ENCODE measurements around the gene CYRIA.
A peak's percentile ranks its signal among the peaks of the same experiment; 100 is the strongest.

The CYRIA gene

DNA sequence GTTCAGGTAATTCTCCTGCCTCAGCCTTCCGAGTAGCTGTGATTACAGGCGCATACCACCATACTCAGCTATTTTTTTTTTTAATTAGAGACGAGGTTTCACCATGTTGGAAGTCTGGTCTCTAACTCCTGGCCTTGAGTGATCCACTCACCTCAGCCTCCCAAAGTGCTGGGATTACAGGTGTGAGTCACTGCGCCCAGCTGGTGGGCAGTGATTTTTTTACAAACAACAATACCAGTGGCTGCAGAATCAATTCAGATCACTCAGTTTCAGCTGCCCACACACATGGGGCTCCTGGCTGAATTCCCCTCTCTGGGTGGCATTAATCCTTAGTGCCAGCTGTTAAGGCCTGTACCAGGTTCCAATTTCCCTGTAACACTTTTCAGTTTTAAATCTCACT is 13.3 kb upstream of the CYRIA start:
- TF ChIP-seq YY1 (IDR thresholded peaks at IDR 0.05; ENCODE audit: low read depth) (no peak), TCF12 (IDR thresholded peaks at IDR 0.05; ENCODE audit: low read depth) (no peak), EP300 (IDR thresholded peaks at IDR 0.05; ENCODE audit: borderline replicate concordance) (no peak), CREB1 (IDR thresholded peaks at IDR 0.05; ENCODE audit: low read depth) (no peak), ZBTB7A (IDR thresholded peaks at IDR 0.05; ENCODE audit: low read depth) (no peak), FOXM1 (IDR thresholded peaks at IDR 0.05; ENCODE audit: borderline replicate concordance, low read depth) (no peak), RAD21 (IDR thresholded peaks at IDR 0.05; ENCODE audit: low read depth) (no peak), TEAD4 (IDR thresholded peaks at IDR 0.05) (no peak), TAF1 (IDR thresholded peaks at IDR 0.05; ENCODE audit: low read depth) (no peak), CEBPB (IDR thresholded peaks at IDR 0.05) (no peak), EGR1 (IDR thresholded peaks at IDR 0.05) (no peak), NFIC (IDR thresholded peaks at IDR 0.05) (no peak)
- TF ChIP-seq, protein P1, sequence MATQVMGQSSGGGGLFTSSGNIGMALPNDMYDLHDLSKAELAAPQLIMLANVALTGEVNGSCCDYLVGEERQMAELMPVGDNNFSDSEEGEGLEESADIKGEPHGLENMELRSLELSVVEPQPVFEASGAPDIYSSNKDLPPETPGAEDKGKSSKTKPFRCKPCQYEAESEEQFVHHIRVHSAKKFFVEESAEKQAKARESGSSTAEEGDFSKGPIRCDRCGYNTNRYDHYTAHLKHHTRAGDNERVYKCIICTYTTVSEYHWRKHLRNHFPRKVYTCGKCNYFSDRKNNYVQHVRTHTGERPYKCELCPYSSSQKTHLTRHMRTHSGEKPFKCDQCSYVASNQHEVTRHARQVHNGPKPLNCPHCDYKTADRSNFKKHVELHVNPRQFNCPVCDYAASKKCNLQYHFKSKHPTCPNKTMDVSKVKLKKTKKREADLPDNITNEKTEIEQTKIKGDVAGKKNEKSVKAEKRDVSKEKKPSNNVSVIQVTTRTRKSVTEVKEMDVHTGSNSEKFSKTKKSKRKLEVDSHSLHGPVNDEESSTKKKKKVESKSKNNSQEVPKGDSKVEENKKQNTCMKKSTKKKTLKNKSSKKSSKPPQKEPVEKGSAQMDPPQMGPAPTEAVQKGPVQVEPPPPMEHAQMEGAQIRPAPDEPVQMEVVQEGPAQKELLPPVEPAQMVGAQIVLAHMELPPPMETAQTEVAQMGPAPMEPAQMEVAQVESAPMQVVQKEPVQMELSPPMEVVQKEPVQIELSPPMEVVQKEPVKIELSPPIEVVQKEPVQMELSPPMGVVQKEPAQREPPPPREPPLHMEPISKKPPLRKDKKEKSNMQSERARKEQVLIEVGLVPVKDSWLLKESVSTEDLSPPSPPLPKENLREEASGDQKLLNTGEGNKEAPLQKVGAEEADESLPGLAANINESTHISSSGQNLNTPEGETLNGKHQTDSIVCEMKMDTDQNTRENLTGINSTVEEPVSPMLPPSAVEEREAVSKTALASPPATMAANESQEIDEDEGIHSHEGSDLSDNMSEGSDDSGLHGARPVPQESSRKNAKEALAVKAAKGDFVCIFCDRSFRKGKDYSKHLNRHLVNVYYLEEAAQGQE (IDR thresholded peaks at IDR 0.05; ENCODE audit: low read depth) = no peak
- TF ChIP-seq, protein P2, sequence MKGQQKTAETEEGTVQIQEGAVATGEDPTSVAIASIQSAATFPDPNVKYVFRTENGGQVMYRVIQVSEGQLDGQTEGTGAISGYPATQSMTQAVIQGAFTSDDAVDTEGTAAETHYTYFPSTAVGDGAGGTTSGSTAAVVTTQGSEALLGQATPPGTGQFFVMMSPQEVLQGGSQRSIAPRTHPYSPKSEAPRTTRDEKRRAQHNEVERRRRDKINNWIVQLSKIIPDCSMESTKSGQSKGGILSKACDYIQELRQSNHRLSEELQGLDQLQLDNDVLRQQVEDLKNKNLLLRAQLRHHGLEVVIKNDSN (IDR thresholded peaks at IDR 0.05) = no peak
- TF ChIP-seq, protein P3, sequence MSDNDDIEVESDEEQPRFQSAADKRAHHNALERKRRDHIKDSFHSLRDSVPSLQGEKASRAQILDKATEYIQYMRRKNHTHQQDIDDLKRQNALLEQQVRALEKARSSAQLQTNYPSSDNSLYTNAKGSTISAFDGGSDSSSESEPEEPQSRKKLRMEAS (IDR thresholded peaks at IDR 0.05) = no peak

DNA sequence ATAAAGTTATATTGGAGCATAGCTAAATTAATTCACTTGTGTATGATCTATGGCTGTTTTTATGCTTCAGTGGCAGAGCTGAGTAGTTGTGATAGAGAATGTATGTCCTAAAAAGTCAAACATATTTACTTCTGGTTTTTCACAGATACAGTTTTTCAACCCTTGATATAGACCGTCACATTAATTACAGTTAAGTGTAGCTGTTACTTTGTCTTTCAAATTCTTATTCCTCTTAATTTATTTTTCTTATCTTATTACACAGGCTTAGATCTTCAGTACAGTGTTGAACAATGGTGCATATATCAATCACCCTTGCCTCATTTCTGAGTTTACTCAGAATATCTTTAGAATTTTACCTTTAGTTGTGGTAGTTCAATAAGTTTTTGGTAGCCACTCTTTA is 12.2 kb upstream of the CYRIA start:
- TF ChIP-seq ZBTB7A (IDR thresholded peaks at IDR 0.05; ENCODE audit: low read depth) = no peak
- TF ChIP-seq TEAD4 (IDR thresholded peaks at IDR 0.05) = no peak
- TF ChIP-seq, protein P2 (IDR thresholded peaks at IDR 0.05) = no peak
- no peak for TF ChIP-seq TCF12 (IDR thresholded peaks at IDR 0.05; ENCODE audit: low read depth)
- TF ChIP-seq RAD21 (IDR thresholded peaks at IDR 0.05; ENCODE audit: low read depth) = no peak
- TF ChIP-seq, protein P3 (IDR thresholded peaks at IDR 0.05) = no peak
- TF ChIP-seq NFIC (IDR thresholded peaks at IDR 0.05) = no peak
- no peak for TF ChIP-seq EP300 (IDR thresholded peaks at IDR 0.05; ENCODE audit: borderline replicate concordance)
- TF ChIP-seq FOXM1 (IDR thresholded peaks at IDR 0.05; ENCODE audit: borderline replicate concordance, low read depth) = no peak

DNA sequence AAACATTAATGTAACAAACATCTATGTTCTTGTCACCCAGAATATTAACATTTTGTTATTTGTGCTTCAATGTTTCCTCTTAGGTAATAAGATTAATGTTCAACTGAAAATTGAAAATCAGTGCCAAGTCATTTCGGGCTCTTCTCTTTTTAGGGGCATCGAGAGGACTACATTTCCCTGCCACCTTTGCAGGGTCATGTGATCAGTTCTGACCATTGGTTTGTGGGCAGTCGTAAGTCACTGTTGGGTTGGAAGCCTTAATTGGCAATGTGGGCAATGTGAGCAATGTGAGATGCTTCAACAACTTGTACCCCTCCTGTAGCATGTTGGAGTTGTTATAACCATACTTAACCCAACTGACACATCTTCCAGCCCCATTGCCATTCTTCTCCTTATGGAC is 10.1 kb upstream of the CYRIA start:
- TF ChIP-seq ZBTB7A (IDR thresholded peaks at IDR 0.05; ENCODE audit: low read depth) = no peak
- TF ChIP-seq, protein P2 (IDR thresholded peaks at IDR 0.05) = peak; percentile 77

DNA sequence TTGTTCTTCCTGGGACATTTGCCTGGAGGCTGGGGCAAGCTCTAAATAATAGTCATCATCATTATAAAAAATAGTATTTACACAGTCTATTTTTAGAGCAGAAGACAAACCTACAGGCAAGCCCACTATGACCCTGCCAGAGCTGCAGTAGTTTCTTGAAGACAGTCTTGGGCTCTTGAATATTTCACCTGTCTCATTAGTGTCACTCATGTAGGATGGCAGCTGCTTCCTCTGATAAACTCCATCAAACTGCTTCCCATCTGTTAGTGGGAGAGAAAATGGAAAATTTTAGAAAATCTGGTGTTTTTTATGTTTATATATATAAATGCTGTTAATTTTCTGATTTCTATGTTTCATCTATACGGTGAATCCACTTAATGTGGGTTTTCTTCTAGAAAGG is 8.5 kb upstream of the CYRIA start:
- no peak for TF ChIP-seq FOXM1 (IDR thresholded peaks at IDR 0.05; ENCODE audit: borderline replicate concordance, low read depth)
- TF ChIP-seq, protein P1 (IDR thresholded peaks at IDR 0.05; ENCODE audit: low read depth) = no peak
- TF ChIP-seq CEBPB (IDR thresholded peaks at IDR 0.05) = no peak
- no peak for TF ChIP-seq TEAD4 (IDR thresholded peaks at IDR 0.05)
- TF ChIP-seq, protein P3 (IDR thresholded peaks at IDR 0.05) = no peak
- TF ChIP-seq, protein P2 (IDR thresholded peaks at IDR 0.05) = no peak
- no peak for TF ChIP-seq ZBTB7A (IDR thresholded peaks at IDR 0.05; ENCODE audit: low read depth)
- no peak for TF ChIP-seq RAD21 (IDR thresholded peaks at IDR 0.05; ENCODE audit: low read depth)
- no peak for TF ChIP-seq TAF1 (IDR thresholded peaks at IDR 0.05; ENCODE audit: low read depth)
- no peak for TF ChIP-seq NFIC (IDR thresholded peaks at IDR 0.05)
- TF ChIP-seq EGR1 (IDR thresholded peaks at IDR 0.05) = no peak
- TF ChIP-seq TCF12 (IDR thresholded peaks at IDR 0.05; ENCODE audit: low read depth) = no peak
- TF ChIP-seq EP300 (IDR thresholded peaks at IDR 0.05; ENCODE audit: borderline replicate concordance) = no peak
- TF ChIP-seq YY1 (IDR thresholded peaks at IDR 0.05; ENCODE audit: low read depth) = no peak
- TF ChIP-seq CREB1 (IDR thresholded peaks at IDR 0.05; ENCODE audit: low read depth) = no peak

DNA sequence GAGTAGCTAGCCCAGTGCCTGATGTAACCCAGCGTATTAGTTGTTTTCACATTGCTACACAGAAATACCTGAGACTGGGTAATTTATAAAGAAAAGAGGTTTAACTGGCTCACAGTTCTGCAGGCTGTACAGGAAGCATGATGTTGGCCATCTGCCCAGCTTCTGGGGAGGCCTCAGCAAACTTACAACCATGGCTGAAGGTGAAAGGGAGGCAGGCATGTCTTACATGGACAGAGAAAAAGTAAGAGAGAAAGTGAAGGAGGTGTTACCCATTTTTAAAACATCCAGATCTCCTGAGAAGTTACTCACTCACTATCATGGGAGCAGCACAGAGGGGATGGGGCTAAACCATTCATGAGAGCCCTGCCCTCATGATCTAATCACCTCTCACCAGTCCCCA is 6.1 kb upstream of the CYRIA start:
- TF ChIP-seq FOXM1 (IDR thresholded peaks at IDR 0.05; ENCODE audit: borderline replicate concordance, low read depth) = no peak
- TF ChIP-seq NFIC (IDR thresholded peaks at IDR 0.05) = peak; percentile 50; the same call in 1 of the 2 replicates
